Measurements from ENCODE around the gene BLOC1S6. TPM values are rescaled to one million over a fixed set of nuclear protein-coding genes. Genes with fewer than 3 reads are reported as not detected.

BLOC1S6 gene
- total and polyA plus RNA-seq, 9 of the 15 experiments (the other 6 are each of a cell fraction or from before 2014, with no cell fraction given) = 18.2 to 72.4 (median 38.4) TPM

GRCh38 chr15:45585069-45585791 lies 1.9 kb upstream of the BLOC1S6 start (continued):
- TF ChIP-seq, protein P1, sequence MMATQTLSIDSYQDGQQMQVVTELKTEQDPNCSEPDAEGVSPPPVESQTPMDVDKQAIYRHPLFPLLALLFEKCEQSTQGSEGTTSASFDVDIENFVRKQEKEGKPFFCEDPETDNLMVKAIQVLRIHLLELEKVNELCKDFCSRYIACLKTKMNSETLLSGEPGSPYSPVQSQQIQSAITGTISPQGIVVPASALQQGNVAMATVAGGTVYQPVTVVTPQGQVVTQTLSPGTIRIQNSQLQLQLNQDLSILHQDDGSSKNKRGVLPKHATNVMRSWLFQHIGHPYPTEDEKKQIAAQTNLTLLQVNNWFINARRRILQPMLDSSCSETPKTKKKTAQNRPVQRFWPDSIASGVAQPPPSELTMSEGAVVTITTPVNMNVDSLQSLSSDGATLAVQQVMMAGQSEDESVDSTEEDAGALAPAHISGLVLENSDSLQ (IDR thresholded peaks at IDR 0.05) = no peak
- TF ChIP-seq TAF15 (IDR thresholded peaks at IDR 0.05; ENCODE audit: low read depth, low read length) = no peak
- TF ChIP-seq, protein P2, sequence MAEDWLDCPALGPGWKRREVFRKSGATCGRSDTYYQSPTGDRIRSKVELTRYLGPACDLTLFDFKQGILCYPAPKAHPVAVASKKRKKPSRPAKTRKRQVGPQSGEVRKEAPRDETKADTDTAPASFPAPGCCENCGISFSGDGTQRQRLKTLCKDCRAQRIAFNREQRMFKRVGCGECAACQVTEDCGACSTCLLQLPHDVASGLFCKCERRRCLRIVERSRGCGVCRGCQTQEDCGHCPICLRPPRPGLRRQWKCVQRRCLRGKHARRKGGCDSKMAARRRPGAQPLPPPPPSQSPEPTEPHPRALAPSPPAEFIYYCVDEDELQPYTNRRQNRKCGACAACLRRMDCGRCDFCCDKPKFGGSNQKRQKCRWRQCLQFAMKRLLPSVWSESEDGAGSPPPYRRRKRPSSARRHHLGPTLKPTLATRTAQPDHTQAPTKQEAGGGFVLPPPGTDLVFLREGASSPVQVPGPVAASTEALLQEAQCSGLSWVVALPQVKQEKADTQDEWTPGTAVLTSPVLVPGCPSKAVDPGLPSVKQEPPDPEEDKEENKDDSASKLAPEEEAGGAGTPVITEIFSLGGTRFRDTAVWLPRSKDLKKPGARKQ (CRISPR knock-in tag; IDR thresholded peaks at IDR 0.05) = no peak

DNA sequence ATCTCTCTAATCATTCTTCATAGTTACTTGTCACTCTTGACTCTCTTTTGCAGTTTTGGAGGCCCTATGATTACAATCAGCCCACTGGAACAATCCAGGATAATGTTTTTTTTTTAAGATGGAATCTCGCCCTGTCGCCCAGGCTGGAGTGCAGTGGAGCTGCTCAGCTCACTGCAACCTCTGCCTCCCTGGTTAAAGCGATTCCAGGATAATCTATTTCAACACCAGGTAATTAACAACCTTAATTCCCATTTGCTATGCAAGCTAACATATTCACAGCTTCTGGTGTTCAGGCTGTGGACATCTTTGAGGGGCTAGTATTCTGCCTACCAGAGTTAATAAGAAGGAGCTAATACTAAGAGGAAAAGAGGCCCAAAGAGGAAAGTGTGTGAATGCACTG lies 1.1 kb upstream of the BLOC1S6 start:
- FAIRE-seq = no peak
- WGBS (ENCODE audit: insufficient coverage, low coverage, missing lambda C conversion rate) = 11% methylated on average over 3 of the region's 3 CpGs
- peaks cover 0 to 17% of the 10 kb centered on the region in 2 experiments; a peak in 3 of 5 replicates for H3K4me1 ChIP-seq (replicated peaks in 1 of 2; ENCODE audit: control insufficient read depth in 2 of 2, insufficient read depth in 2 of 2, low read length in 2 of 2)
- peak overlapping the region; percentile 83 for H2AFZ ChIP-seq (ENCODE audit: low read depth, low read length)
- in situ Hi-C loops (cut with MboI) = no loop called here
- H3K9me1 ChIP-seq (ENCODE audit: control insufficient read depth, insufficient read depth, low read length) = no peaks in the 10 kb centered on the region
- no peaks in the 10 kb centered on the region for H3K27me3 ChIP-seq (ENCODE audit: control insufficient read depth in 2 of 2, insufficient read depth in 2 of 2, low read length in 2 of 2)
- ChIA-PET CTCF (ENCODE audit: low intra/inter-chr PET ratio) (no interaction called here), POLR2A (interaction anchor here (0.7 to 2.3 kb wide), 6 partner anchors 8 to 117 kb away, joined by 3 to 11 read pairs (median 4); no protein-coding TSS in a partner anchor)
- H3K27ac ChIP-seq (ENCODE audit: extremely low read depth, low read depth, low read length) = peak overlapping the region; percentile 93
- DNase-seq (ENCODE audit: extremely low read depth in 1 of 4, low spot score in 3 of 4) = peak in 2 of 4 experiments; percentile 8 to 23
- H3K4me2 ChIP-seq (ENCODE audit: insufficient read depth, low read length) = peak overlapping the region; percentile 90
- H3K36me3 ChIP-seq (ENCODE audit: control insufficient read depth, insufficient read depth, low read length) = no peaks in the 10 kb centered on the region
- no peaks in the 10 kb centered on the region for H3K9me3 ChIP-seq (replicated peaks; ENCODE audit: control insufficient read depth, insufficient read depth, low read depth, low read length)
- no TSS peak for BruUV-seq (replicated peaks)
- ATAC-seq = peak; percentile 7
- H4K20me1 ChIP-seq (replicated peaks; ENCODE audit: control insufficient read depth, insufficient read depth, low read length) = no peaks in the 10 kb centered on the region
- intact Hi-C loops (cut with micrococcal nuclease) = loop anchor here (5.0 kb wide), 1 partner anchor 64 kb away; the partner anchor contains the start of gene SLC30A4
- peak overlapping the region; percentile 92 to 98 for H3K9ac ChIP-seq (ENCODE audit: insufficient read depth in 1 of 2, low read depth in 2 of 2, low read length in 2 of 2)
- H3K4me3 ChIP-seq = peak overlapping the region; percentile 80
- peaks cover 53% of the 10 kb centered on the region for H3K79me2 ChIP-seq (ENCODE audit: control insufficient read depth, insufficient read depth, low read length)
- TF ChIP-seq POLR2AphosphoS5 (IDR thresholded peaks at IDR 0.05; ENCODE audit: control insufficient read depth, insufficient read depth, low read depth, low read length) = 0 out of 2 replicates have a peak, but pooled peaks have one; percentile 46
- TF ChIP-seq TBP (optimal IDR thresholded peaks at IDR 0.05; ENCODE audit: low read depth, low read length) = peak; percentile 12
- TF ChIP-seq SREBF2 (CRISPR knock-in tag; IDR thresholded peaks at IDR 0.05) = no peak
- peak in 1 of 3 experiments; percentile 4 for TF ChIP-seq YY1 (IDR thresholded peaks at IDR 0.05; ENCODE audit: borderline replicate concordance in 1 of 3, control insufficient read depth in 1 of 3, extremely low read depth in 1 of 3, insufficient read depth in 3 of 3, insufficient read length in 1 of 3, insufficient replicate concordance in 2 of 3, low read depth in 1 of 3, low read length in 2 of 3)
- no peak for TF ChIP-seq ZNF316 (IDR thresholded peaks at IDR 0.05)
- TF ChIP-seq, protein P3, sequence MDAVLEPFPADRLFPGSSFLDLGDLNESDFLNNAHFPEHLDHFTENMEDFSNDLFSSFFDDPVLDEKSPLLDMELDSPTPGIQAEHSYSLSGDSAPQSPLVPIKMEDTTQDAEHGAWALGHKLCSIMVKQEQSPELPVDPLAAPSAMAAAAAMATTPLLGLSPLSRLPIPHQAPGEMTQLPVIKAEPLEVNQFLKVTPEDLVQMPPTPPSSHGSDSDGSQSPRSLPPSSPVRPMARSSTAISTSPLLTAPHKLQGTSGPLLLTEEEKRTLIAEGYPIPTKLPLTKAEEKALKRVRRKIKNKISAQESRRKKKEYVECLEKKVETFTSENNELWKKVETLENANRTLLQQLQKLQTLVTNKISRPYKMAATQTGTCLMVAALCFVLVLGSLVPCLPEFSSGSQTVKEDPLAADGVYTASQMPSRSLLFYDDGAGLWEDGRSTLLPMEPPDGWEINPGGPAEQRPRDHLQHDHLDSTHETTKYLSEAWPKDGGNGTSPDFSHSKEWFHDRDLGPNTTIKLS (IDR thresholded peaks at IDR 0.05; ENCODE audit: borderline replicate concordance, low read depth) = no peak
- peak in 1 of 2 experiments; percentile 82; a peak in 1 of 4 replicates for TF ChIP-seq SRF (CRISPR knock-in tag; IDR thresholded peaks at IDR 0.05)
- TF ChIP-seq TBL1XR1 (IDR thresholded peaks at IDR 0.05; ENCODE audit: low read length in 2 of 2) = no peak
- TF ChIP-seq KDM5B (IDR thresholded peaks at IDR 0.05; ENCODE audit: insufficient replicate concordance, low read depth, low read length) = peak; percentile 2
- no peak for TF ChIP-seq RUNX1 (IDR thresholded peaks at IDR 0.05; ENCODE audit: low read depth)

Data from K562 (cell line).